Upper lobe of right lung (tissue), 1 donor: Measurements from ENCODE around the gene NOL8. TPM values are rescaled to one million over a fixed set of nuclear protein-coding genes. Genes with fewer than 3 reads are reported as not detected.

Source experiments
- ATAC-seq: fragments of 200-7000 bp; cut with Tn5 transposase; one replicate; pipeline ENCODE4 v1.9.1; 2020; ENCODE audit warnings: mild to moderate bottlenecking, moderate library complexity
- DNase-seq: peaks from one replicate; pipeline ENCODE4 v3.0.0-alpha.2; 2020
- H3K27ac ChIP-seq: fragments of 200-600 bp; one replicate; pipeline ENCODE4 v1.8.0; 2022
- H3K27me3 ChIP-seq: fragments of 200-600 bp; one replicate; pipeline ENCODE4 v1.8.0; 2022; ENCODE audit warnings: mild to moderate bottlenecking
- H3K36me3 ChIP-seq: fragments of 200-600 bp; one replicate; pipeline ENCODE4 v1.8.0; 2022
- H3K4me1 ChIP-seq: fragments of 200-600 bp; one replicate; pipeline ENCODE4 v1.8.0; 2022
- H3K4me3 ChIP-seq: fragments of 200-600 bp; one replicate; pipeline ENCODE4 v1.8.0; 2022; ENCODE audit warnings: mild to moderate bottlenecking
- H3K9me3 ChIP-seq: fragments of 200-600 bp; one replicate; pipeline ENCODE4 v1.8.0; 2022
- intact Hi-C: fragments of 100-400 bp; cut with DNase I; formaldehyde crosslinking; loops from one replicate; pipeline ENCODE4 v1.11.0; 2022
- total RNA-seq: library from RNA; stranded (reverse); fragmentation: NEBNext Ultra II Directional; extraction: Animal tissue kit (Norgen Biotek cat#: 25700); gene quantifications from one replicate; pipeline ENCODE4 v1.2.1, GENCODE V29; 2021
- TF ChIP-seq, protein P1 (sequence below): fragments of 200-600 bp; IDR thresholded peaks from one replicate; pipeline ENCODE4 v1.8.0; 2022; ENCODE audit warnings: antibody characterized with exemption
- donor health status: DM: no; HTN: yes; CAD: no; lungs with severe emphysema.

The NOL8 gene
- total RNA-seq, 1 donor from 2014 or later = 34.2 TPM

DNA sequence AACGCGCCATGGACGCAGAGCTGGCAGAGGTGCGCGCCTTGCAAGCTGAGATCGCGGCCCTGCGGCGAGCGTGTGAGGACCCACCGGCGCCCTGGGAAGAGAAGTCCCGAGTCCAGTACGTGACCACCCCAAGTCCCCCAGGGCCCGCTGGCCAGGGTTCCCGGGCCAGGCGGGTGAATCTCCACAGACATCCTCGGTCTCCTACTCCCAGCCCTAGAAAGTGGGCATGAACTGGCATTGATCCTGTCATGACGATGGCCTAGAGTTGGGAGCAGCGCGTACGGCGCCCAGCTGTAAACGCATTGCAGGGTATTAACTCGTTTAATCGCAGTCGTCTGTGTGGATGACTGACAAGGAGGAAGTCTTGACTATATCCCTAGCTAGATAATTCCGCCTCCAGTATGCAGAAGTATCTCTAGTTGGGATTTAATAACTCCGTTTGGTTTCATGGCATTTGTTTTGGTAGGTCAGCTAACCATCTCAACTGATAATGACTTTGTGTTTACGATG is 896 bp upstream of the NOL8 start:
- DNase-seq = no peak
- ATAC-seq = peak; percentile 7
- no peaks in the 10 kb centered on the region for H3K27me3 ChIP-seq
- peak overlapping the region; percentile 67 for H3K4me3 ChIP-seq
- peaks cover 20% of the 10 kb centered on the region for H3K4me1 ChIP-seq
- H3K36me3 ChIP-seq = peaks cover 22% of the 10 kb centered on the region
- TF ChIP-seq, protein P1, sequence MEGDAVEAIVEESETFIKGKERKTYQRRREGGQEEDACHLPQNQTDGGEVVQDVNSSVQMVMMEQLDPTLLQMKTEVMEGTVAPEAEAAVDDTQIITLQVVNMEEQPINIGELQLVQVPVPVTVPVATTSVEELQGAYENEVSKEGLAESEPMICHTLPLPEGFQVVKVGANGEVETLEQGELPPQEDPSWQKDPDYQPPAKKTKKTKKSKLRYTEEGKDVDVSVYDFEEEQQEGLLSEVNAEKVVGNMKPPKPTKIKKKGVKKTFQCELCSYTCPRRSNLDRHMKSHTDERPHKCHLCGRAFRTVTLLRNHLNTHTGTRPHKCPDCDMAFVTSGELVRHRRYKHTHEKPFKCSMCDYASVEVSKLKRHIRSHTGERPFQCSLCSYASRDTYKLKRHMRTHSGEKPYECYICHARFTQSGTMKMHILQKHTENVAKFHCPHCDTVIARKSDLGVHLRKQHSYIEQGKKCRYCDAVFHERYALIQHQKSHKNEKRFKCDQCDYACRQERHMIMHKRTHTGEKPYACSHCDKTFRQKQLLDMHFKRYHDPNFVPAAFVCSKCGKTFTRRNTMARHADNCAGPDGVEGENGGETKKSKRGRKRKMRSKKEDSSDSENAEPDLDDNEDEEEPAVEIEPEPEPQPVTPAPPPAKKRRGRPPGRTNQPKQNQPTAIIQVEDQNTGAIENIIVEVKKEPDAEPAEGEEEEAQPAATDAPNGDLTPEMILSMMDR = no peak
- intact Hi-C loops = loop anchor here (10.0 kb wide), 1 partner anchor 329 kb away; no protein-coding TSS in a partner anchor
- no peaks in the 10 kb centered on the region for H3K9me3 ChIP-seq
- peak overlapping the region; percentile 99 for H3K27ac ChIP-seq

DNA sequence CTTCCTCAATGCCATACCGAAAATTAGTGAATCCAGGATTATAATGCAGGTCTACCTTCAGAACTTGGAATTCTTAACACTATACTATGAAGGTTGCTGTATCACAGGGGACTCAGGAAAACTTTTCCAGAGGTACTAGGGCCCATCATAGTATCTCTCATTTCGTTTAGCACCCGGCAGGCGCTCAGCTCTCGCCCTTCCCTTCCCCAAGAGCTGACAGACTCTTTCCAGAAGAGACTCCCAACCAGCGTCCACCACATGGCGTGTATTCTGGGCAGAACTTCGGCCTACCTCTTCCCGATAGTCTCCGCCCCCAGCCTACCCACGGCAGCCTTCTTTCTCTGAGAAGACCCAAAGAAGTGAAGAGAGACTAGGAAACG is 271 bp downstream of the NOL8 start:
- peaks cover 33% of the 10 kb centered on the region for H3K36me3 ChIP-seq

DNA sequence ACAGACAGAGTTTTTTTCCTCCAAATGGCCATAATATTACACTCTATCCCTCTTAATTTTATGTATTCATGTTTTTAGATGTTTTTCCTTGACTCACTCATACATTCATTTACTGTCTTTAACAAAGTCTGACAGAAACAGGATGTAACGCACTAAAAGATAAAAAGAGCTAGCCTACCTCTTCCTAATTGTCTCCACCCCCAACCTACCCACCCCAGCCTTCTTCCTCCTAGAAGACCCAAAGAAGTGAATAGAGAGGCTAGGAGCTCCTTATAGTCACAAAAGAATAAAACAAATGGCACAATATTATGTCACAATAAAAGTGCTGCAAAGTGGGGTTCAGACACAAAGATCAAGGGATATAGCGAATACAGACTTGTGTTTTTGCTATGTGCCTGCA is 719 bp downstream of the NOL8 start:
- intact Hi-C loops = loop anchor here (10.0 kb wide), 1 partner anchor 330 kb away; no protein-coding TSS in a partner anchor
- H3K36me3 ChIP-seq = peaks cover 38% of the 10 kb centered on the region
- DNase-seq (no peak), ATAC-seq (no peak)
- H3K4me3 ChIP-seq = peak overlapping the region; percentile 67
- H3K27ac ChIP-seq = peak overlapping the region; percentile 99
- peaks cover 20% of the 10 kb centered on the region for H3K4me1 ChIP-seq
- H3K9me3 ChIP-seq = no peaks in the 10 kb centered on the region
- H3K27me3 ChIP-seq = no peaks in the 10 kb centered on the region
- TF ChIP-seq, protein P1 = no peak

More for the DNA sequence above, 271 bp downstream of the NOL8 start:
- peak; percentile 52 for ATAC-seq
- H3K4me3 ChIP-seq = peak overlapping the region; percentile 67
- H3K4me1 ChIP-seq = peaks cover 20% of the 10 kb centered on the region
- peak overlapping the region; percentile 99 for H3K27ac ChIP-seq
- H3K9me3 ChIP-seq = no peaks in the 10 kb centered on the region
- H3K27me3 ChIP-seq = no peaks in the 10 kb centered on the region
- TF ChIP-seq, protein P1 = no peak
- DNase-seq = no peak
- intact Hi-C loops = loop anchor here (10.0 kb wide), 1 partner anchor 330 kb away; no protein-coding TSS in a partner anchor

DNA sequence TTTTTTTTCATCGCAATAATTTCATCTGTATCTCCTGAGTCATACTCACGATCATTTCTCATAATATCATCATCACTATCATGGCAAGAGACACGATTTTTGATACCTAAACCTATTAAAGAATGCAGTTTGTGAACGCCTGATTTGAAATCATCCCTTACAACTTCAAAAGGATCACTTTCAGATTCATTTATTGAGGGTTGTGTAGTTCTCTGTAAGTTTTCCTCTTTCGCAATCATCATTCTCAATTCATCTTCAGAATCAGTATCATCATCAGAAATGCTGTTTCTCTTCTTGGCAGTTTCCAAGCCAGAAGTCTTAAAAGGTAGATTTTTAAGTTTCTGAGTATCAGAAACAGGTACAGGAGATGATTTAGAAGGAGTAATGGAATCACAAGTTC is 9.7 kb downstream of the NOL8 start:
- H3K36me3 ChIP-seq = peaks cover 65% of the 10 kb centered on the region
- no peaks in the 10 kb centered on the region for H3K27me3 ChIP-seq
- no peak for ATAC-seq
- TF ChIP-seq, protein P1 = no peak
- no peak for DNase-seq
- no peaks in the 10 kb centered on the region for H3K4me1 ChIP-seq
- no peak overlapping the region for H3K4me3 ChIP-seq
- H3K9me3 ChIP-seq = no peaks in the 10 kb centered on the region
- no peak overlapping the region for H3K27ac ChIP-seq
- intact Hi-C loops = no loop called here

DNA sequence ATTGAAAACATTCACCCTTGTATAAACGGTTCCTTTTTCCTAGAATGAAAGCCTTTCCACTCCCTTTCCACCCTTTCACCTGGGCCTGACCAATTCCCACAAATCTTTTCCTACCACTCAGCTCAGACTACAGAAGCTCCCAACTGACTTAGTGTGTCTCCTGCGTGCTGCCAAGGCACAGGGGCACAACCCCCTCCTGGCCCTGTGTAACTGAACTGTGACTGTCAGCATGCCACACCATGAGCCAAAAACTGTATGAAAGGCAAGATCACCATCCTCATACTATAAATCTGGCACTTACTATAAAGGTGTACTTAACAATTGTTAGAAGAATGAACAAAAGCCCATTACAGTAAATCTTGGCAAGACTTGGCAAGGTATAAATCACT is 11.5 kb downstream of the NOL8 start:
- H3K27ac ChIP-seq = no peak overlapping the region
- ATAC-seq = no peak

More for the DNA sequence above, 11.5 kb downstream of the NOL8 start:
- H3K4me1 ChIP-seq = no peaks in the 10 kb centered on the region
- no peak for DNase-seq
- no peak overlapping the region for H3K4me3 ChIP-seq
- no peaks in the 10 kb centered on the region for H3K27me3 ChIP-seq
- peaks cover 65% of the 10 kb centered on the region for H3K36me3 ChIP-seq
- intact Hi-C loops = no loop called here
- H3K9me3 ChIP-seq = no peaks in the 10 kb centered on the region
- TF ChIP-seq, protein P1 = no peak
